HG02938 (cell line): ENCODE measurements around the gene PCDH9.
A peak's percentile ranks its signal among the peaks of the same experiment; 100 is the strongest.
"Not testable (repeated sequence)": the region's sequence is repeated elsewhere in the genome, so short reads cannot be mapped to it uniquely, and the experiment has no call there.

Source experiments
- ATAC-seq: cut with Tn5 transposase; IDR thresholded peaks from one replicate; pipeline ENCODE4 v1.9.1; 2021; ENCODE audit warnings: mild to moderate bottlenecking, moderate library complexity; ENCODE audit not compliant: unreplicated experiment

The PCDH9 gene

DNA sequence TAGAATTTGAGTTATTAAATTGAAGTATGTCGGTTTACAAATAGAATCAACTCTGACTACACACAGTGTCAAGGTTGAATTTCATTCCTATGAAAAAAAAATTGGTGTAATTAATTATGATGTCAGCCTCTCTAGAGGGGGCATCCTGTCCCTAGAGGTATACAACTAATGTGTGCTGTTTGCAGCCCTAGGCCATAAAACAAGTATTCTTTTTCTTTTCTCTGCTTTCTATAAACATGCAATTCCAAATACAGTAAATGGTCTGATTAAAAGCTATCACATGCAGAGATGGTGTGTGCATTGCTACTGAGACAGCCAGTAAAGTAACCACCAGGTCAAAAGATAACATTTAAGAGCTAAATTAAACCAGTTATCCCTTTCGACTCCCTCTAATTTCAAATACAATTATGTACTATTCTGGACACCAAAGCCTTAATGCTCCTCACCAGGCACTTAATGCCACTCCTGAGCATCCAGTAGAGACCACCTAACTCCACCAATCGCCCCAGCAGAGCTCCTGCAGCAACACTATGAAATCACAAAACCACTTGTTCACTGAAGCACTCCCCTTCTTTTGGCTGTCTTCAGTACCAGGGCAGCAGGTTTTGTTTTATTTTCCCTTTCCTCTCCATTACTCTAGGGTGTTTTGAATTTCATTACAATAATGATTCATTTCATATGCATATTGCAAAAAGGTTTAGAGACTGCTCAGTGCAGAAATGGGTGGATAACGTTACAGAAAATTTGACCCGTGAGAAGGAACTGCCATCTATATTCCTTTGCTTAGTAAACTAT lies 426.9 kb downstream of the PCDH9 start:
- ATAC-seq, result no peak

GRCh38 chr13:66795636-66796035 lies 434.5 kb downstream of the PCDH9 start:
- no peak for ATAC-seq

DNA sequence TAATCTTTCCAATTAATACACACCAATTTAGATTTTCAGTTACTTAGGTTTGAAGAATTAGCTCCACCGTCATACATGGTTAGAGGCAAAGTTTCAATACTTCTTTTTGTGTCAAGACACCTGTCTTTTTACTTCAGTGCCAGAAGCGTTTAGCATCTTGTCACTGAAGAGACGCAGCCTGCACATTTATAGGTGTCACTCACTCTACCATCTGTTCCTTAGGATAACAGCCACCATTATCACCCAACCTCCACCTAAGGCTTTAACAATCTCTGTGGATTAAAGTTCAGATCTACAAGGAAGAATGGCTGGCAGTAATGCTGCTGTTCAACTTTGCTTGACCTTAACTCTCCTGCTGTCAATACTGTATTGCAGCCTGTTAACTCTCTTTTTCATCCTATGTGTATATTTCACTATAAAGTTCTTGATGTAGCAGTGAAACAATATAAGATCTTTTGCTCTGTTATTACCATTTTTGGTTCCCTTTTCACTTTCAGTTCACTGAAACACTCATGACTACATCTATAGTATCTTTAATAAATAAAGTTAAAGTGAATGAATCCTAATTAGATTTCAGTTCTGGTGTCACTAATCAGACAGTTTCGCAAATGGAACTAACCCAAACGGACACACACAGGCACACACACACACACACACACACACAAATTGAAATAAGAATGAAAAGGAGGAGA lies 435.6 kb downstream of the PCDH9 start:
- peak; percentile 72 for ATAC-seq

GRCh38 chr13:66790861-66791260 lies 439.3 kb downstream of the PCDH9 start:
- no peak for ATAC-seq

DNA sequence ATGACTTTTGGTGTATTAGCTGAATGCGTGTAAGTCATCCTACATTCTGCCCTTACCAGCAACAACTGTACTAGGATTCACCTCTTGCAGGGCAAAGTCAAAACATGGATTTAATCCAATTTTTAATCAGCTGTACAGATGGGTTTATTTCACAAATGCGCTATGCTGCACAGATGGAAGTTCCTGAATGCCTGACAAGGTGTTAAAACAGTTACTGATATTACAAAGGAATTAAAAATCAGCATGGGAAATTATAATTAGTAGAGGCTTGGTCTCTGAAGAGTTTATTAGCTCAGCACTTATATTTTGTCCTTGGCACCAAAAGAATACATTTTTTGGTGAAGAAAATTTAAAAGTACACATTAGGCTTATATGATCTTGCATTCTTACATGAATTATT lies 448.9 kb downstream of the PCDH9 start:
- no peak for ATAC-seq

- ATAC-seq, result no peak
These were observed 449.3 kb downstream of the PCDH9 start for GRCh38 chr13:66780814-66781213.

DNA sequence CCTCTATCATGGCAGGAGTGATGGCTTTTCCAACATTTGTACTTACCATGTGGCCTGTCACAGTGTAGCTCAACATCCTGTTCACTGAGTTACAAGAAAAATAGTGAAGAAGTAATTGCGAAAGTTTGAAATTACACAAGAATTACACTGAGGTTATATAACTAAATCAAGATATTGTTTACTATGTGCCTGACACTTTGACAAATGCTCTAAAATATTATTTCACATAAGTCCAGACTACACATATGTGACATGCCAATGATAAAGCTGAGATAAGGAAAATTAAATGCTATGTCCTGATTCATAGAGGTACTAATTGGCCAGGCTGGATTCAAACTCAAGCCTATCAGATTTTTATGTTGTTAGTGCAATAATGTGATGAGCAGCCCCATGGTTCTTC lies 451.7 kb downstream of the PCDH9 start:
- ATAC-seq, result no peak

- ATAC-seq, result no peak
These were observed 454.9 kb downstream of the PCDH9 start for GRCh38 chr13:66775196-66775595.

DNA sequence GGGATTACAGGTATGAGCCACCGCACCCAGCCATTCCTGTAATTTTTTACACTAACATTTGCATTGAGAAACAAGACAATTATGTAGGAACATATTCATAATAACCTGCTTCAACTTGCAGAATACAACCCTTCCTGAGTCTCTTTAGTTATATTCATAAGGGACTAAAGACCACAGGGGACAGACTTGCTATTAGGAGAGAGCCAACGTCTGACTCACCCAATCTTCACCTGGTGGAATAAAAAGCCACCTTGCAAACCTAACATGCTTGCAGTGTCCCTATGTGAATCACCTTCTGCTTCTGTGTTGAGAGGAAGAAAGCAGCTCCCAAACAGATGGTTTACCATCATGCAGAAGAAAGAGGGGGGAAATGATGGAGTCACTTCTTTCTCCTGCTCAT lies 456.1 kb downstream of the PCDH9 start:
- ATAC-seq, result no peak

DNA sequence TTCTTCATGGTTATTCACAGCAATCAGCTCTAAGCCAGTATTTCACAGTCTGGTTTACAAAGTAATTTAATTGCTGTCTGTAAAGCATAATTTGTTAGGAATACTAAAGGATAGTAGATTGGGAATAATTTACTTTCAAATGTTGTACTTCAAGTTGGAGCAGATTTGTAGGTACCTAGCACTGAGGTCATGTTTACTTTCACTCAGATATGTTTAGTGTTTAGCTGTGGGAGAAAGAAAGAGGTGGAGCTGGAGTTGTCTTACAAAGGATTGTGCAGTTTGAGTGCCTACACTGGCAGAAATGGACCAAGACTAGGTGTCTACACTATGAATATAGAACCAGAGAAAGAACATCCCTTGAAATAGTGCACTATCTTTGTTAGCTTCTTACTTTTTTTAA lies 464.6 kb downstream of the PCDH9 start:
- ATAC-seq, result no peak

DNA sequence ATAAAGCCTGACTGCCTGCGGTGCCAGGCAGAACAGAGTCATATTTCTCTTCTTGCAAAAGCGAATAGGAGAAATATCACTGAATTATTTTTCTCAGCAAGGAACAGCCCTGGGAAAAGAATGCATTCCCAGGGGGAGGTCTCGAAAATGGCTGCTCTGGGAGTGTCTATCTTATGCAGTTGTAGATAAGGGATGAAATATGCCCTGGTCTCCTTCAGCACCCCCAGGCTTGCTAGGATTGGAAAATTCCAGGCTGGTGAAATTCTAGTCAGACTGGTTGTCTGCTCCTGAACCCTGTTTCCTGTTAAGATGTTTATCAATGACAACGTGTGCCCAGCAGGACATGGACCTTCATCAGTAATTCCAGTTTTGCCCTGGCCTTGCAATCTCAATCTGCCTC lies 469.5 kb downstream of the PCDH9 start:
- not testable (repeated sequence) for ATAC-seq

DNA sequence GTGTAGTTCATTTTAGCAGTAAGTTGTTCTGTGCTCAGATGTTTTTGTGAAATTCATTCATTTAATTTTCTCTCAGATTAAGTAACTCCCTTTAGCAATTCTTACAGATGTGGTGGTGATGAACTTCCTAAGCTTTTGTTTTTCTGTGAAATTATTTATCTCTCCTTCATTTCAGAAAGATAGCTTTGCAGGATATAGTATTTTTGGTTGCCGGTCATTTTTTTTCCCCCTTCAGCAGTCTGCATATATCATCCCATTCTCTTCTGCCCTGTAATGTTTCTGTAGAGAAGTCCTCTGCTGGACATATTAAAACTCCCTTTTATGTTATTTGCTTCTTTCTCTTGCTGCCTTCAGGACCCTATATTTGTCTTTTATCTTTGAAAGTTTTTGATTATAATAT lies 470.2 kb downstream of the PCDH9 start:
- ATAC-seq, result no peak

DNA sequence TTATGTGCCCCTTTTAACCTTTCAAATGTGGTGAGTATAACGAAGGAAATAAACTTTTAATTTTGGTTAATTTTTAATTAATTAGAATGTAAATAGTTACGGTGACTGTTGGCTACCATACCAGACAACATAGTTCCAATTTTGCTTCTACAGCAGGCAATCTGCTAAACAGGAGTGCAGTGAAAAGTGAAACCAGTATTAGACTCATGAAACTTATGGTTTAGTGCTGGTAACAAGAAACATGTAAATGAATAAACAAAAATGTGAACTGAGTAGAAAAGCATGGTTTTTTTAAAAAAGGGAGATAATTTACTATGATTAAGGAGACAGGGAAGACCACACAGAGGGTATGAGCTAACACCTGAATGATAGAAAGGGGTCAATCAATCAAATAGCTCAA lies 478.4 kb downstream of the PCDH9 start:
- ATAC-seq, result peak; percentile 58

- no peak for ATAC-seq
These were observed 481.4 kb downstream of the PCDH9 start for GRCh38 chr13:66748712-66749111.

DNA sequence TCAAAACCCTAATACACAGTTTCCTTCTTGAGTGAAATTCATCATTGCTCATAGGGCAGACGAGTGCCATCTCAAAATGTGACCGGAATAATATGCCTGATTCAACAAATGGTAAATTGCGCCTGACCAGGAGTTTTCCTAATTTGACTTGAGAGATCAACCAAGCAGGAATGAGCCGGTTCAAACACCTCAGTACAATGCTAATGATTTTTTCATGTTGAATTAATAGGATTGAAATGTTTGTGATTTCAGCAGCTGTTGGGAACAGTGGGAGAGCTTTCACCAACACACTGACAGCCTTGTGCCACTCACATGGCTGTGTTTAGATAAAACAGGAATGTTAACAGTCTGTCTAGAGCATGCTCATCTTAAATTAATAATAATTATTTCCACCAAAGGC lies 484.8 kb downstream of the PCDH9 start:
- ATAC-seq, result no peak

GRCh38 chr13:66723576-66723975 lies 506.6 kb downstream of the PCDH9 start:
- no peak for ATAC-seq

DNA sequence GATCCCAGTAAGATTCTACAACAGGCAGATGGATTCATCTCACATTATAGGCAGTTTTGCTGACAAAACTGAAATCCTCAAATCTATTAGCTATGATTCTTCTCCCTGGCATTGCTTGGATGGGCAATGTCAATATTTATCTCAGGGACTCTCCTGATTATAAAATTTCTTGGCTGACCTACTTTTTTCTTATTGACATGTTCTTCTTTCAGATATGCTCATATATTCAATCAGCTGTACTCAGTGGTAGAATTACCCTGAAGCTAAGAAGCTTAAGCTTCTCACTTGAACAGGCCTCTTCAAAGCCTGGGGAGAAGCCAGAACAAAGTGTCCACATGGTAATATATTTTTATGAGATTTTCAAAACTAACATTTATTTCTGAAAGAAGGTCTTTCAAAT lies 513.6 kb downstream of the PCDH9 start:
- no peak for ATAC-seq

GRCh38 chr13:66714795-66715194 lies 515.3 kb downstream of the PCDH9 start:
- ATAC-seq, result no peak

DNA sequence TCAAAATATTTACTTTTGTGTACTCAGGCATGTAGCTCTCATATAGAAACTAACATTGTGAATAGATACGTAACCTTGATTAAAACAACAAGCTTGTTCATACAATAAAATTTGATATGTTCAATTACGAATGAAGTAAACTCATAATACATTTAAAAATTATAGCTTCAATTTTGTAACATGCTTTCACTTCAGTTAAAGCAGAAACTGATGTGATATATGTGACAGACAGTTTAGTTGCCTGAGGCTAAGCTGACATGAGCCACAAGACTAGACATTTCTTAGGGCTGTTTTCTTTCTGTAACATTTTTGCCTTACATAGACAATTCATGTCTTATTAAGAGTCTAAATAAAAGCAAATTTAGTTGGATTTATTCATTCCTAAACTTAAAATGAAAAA lies 526.0 kb downstream of the PCDH9 start:
- ATAC-seq, result no peak

DNA sequence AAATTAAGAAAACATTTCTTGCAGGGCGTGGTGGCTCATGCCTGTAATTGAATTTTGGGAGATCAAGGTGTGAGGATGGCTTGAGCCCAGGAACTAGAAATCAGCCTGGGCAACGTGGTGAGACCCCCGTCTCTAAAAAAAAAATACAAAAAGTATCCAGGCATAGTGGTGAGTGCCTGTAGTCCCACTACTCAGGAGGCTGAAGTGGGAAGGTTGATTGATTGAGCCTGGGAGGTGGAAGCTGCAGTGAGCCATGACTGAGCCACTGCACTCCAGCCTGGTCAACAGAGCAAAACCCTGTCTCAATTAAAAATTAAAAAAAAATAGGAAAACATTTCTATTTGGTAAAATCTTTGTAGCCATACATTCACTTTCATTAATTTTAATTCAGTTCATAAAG lies 526.5 kb downstream of the PCDH9 start:
- ATAC-seq, result no peak

GRCh38 chr13:66700117-66700601 lies 530.0 kb downstream of the PCDH9 start:
- ATAC-seq, result no peak

DNA sequence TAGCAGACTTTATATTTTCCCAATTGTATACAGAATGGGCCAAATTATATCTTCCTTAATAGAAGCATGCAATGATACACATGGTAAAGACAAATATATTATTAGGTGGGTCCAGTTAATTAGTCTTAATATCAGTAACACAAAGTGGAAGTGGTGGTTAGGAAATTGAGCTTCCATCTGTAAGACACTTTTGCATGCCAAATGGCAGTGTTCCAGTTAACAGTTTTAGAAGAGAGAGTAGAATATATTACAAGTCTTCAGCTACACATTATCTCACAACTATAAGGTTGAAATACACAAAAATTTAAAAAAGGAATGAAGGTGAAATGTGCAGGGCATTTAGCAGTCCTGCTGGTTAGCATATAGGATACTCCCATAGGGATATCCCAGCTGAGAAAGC lies 536.5 kb downstream of the PCDH9 start:
- no peak for ATAC-seq
